GM18499 (cell line): ENCODE measurements around the gene SRA1.
A peak's percentile ranks its signal among the peaks of the same experiment; 100 is the strongest.

ENCODE experiments used
- ATAC-seq: cut with Tn5 transposase; IDR thresholded peaks from one replicate; pipeline ENCODE4 v1.9.1; 2021; ENCODE audit warnings: moderate number of reproducible peaks; ENCODE audit not compliant: insufficient read depth, unreplicated experiment

The SRA1 gene

DNA sequence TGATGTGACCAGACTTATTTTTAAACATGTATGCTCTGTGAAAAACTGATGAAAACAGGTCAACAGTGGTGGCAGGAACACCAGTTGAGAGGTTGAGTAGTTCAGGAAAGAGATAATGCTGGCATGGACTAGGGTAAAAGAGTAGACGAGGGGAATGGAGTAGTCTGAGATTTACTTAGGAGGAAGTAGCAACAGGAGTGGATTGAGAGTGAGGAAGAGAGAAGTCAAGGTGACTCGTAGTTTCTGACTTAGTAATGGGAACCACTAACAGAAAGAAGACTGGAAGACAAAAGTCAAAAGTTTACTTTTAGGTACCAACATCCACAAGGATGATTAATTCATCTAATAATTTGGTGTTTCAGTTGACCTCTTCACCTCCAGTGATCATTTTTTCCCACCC is 3.6 kb downstream of the SRA1 start:
- ATAC-seq = no peak

DNA sequence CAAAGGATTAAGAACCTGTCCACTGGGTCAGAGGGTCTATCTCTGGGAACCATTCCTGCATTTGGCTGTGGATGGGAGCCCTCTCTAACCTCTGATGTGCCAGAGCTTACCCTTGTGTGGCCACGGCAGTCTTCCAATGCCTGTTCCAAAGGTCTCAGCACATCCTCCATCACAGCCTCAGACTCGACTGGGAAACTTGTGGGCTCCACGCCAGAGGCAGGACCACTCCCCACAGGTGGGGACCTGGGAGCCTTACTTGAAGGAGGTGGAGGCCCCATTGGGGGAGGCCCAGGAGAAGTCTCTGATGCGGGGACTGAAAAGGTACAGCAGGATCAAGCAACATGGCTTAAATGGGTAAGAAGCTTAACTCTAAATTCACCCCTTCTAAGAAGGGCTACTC is 5.4 kb downstream of the SRA1 start:
- ATAC-seq = no peak

DNA sequence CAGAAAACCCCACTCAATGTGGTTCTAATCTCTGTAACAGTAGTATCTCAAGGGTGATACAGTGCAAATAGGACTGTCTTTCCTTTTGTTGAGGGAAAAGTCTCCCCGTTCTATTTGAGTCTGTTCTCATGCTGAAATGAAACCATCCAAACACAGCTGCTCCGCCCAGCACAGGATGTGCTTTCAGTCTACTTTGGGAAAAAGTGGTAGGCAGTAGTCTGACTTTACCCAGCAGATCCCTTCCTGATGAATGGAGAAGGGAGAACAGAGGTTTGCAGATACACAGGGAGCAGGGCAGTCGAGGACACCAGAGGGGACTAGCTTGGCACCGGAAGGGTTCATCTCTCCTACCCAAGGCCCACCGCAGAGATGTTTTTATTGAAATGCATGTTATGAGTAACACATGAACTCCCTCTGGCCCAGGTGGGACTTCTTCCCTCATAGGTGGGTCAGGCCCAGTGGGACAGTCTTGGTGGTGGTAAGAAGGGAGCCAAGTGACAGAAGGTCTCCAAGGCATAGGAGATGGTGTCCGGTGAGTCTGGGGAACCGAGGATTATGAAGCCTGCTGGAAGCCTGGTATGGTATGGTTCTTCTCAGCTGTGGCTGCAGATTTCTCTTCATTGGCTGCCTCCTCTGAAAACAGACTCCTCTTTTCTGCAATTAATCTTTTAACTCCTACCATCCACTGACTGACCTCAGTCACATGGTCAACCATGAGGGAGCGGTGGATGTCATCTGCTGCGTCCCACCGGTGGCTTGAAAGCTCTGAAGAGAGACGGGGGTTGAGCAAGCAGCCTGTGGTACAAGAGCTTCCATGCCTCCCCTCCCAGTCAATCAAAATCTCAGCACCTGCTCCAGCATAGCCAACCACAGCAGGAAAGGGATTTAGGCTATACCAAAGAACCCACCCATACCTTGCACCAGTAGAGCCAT is 6.9 kb downstream of the SRA1 start:
- no peak for ATAC-seq

- ATAC-seq = no peak
These were observed 7.8 kb downstream of the SRA1 start for GRCh38 chr5:140549237-140550144.

- ATAC-seq = no peak
These were observed 8.5 kb downstream of the SRA1 start for GRCh38 chr5:140548791-140549190.

GRCh38 chr5:140548300-140548688 is 9.0 kb downstream of the SRA1 start:
- ATAC-seq = no peak

DNA sequence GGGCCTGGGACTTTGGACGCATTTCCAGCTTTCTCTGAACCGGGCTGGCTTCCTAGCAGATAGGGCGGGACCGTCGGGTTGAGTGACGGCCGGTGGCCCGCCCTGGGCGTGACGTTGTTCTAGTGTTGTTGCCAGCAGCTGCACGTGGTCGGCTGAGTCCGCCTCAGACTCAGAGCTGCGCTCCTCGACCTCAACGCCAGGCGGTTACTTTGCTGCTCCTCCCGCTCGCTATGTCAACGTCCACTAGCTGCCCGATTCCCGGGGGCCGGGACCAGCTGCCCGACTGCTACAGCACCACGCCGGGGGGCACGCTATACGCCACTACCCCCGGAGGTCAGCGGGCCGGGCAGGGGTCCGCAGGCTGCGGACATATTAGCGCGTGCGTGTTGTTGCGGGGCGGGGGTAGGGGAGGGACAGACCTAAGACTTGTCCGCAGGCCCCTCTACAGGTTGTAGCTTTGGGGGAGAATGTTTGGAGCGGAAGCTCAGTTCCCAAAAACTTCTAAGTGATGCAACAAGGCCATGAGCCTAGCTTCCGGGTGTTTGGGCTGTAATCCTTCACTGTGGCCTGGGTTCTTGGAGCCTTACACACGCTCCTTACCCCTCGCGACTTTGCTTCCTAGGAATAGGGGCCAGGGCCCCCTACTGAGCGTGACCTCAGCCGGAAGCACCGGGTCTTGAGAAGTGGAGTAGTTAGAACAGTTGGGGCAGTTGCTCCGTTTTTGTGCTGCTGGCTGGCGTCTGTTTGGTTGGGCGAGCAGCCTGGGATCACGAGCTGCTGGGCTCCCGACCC is 9.6 kb downstream of the SRA1 start, which contains the start of gene EIF4EBP3:
EIF4EBP3 (plus strand) TSS at position 155 of the 792 bp plus-strand sequence; CDS start at position 231, 76 bp downstream.
- peak; percentile 94 for ATAC-seq

DNA sequence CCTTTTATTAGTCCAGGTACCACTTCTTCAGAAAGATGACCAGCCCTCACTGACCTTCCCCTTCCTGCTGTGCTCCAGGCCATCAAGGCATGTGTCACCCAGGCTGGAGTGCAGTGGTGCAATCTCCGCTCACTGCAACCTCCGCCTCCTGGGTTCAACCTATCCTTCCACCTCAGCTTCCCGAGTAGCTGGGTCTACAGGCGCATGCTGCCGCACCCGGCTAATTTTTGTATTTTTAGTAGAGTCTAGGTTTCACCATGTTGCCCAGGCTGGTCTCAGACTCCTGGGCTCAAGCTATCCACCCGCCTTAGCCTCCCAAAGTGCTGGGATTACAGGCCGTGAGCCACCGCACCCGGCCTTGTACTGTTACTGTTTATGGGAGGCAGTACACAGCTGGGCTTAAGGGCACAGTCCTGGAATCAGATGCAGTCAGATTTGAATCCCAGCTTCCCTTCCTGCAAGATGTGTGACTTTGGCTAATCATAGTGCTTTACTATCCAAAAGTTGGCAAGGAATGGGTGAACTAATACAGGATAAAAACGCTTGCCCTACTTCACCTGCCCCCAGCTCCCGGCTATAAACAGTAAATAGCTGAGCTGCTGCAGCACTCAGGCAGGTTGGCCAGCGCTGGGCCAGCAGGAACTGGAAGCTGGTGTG is 10.3 kb downstream of the SRA1 start:
- peak; percentile 3 for ATAC-seq

DNA sequence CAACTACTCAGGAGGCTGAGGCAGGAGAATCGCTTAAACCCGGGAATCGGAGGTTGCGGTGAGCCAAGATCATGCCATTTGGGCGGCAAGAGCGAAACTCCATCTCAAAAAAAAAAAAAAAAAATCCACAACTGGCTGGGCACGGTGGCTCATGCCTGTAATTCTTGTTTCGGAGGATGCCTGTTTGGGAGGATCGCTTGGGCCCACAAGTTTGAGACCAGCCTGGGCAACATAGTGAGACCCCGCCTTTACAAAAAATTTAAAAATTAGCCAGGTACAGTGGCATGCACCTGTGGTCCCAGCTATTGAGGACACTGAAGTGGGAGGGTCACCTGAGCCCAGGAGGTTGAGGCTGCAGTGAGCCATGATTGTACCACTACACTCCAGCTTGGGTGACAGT is 11.7 kb downstream of the SRA1 start:
- no peak for ATAC-seq

GRCh38 chr5:140544986-140545385 is 12.3 kb downstream of the SRA1 start:
- ATAC-seq = no peak

GRCh38 chr5:140542972-140543371 is 14.3 kb downstream of the SRA1 start:
- no peak for ATAC-seq

DNA sequence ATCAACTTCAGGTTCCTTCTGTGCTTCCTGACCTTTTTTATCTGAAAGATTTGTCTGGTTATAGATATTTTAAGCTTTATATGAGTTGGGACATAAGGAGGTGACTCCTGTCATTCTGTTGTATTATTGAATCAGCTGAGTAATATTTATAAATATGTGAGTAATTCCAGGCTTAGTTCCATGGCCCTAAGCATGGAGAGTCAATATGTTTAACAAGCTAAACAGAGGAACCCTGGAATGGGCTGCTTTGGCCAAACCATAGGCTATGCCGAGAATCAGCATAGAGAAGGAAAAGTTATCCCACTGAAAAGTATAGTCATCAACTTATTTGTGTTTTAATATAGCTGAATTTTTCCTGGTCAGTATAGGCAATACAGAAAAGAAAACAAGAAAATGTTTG is 17.0 kb downstream of the SRA1 start:
- no peak for ATAC-seq

DNA sequence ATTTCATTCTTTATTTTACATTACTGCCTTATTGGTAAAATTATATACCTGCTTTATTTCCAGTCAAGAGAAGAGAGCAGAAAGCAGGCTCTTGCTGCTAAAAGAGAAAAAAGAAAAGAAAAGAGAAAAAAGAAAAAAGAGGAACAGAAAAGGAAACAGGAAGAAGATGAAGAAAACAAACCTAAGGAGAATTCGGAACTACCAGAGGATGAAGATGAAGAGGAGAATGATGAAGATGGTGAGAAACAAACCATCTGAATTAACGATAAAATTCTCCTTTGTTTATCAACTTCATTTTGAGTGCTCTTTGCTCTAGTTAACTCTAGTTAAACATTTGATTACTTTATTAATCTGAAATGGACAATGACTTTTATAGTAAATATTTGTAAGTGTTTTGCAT is 33.3 kb downstream of the SRA1 start:
- ATAC-seq = no peak

- ATAC-seq = no peak
These were observed 44.1 kb downstream of the SRA1 start for GRCh38 chr5:140513124-140513523.

- no peak for ATAC-seq
These were observed 47.4 kb downstream of the SRA1 start for GRCh38 chr5:140509898-140510297.

GRCh38 chr5:140502834-140503233 is 54.4 kb downstream of the SRA1 start:
- no peak for ATAC-seq
